SK-N-SH (cell line): ENCODE measurements around the gene ZNF219. TPM values are rescaled to one million over a fixed set of nuclear protein-coding genes. Genes with fewer than 3 reads are reported as not detected.

Source experiments
- CTCF ChIA-PET: fragments of 300-600, 350-600 bp; formaldehyde crosslinking; extraction: SDS; loops from one replicate; lab custom pipeline; 2021; lab: Yijun Ruan, JAX
- POLR2A ChIA-PET: fragments of 350-600 bp; sonication (Branson Sonifier 250); formaldehyde crosslinking; extraction: SDS; loops from one replicate; lab custom pipeline; 2020; ENCODE audit warnings: antibody characterized with exemption, inconsistent platforms; lab: Yijun Ruan, JAX
- DNase-seq: peaks from one replicate; pipeline ENCODE4 v3.0.0; 2012
- H2AFZ ChIP-seq: fragments of 200-600 bp; sonication (generic); 2 replicates; pipeline ENCODE4 v1.8.1; 2016; ENCODE audit warnings: antibody characterized with exemption, mild to moderate bottlenecking, low read depth
- H3F3A ChIP-seq: fragments of 200-600 bp; sonication (generic); replicated peaks from 2 replicates; pipeline ENCODE3; 2016; ENCODE audit warnings: antibody characterized with exemption, mild to moderate bottlenecking; ENCODE audit not compliant: insufficient read depth
- H3K27ac ChIP-seq, 2 experiments: fragments of 200-500 bp in 1 of 2; fragments of 200-600 bp in 1 of 2; sonication (Bioruptor generic) in 1 of 2; sonication (generic), shearing (Covaris generic) in 1 of 2; 2 replicates each; pipeline versions ENCODE4 v1.5.1 to v1.6.1; 2014 to 2016; ENCODE audit warnings: low read depth in 2 of 2, inconsistent platforms in 1 of 2, low read length in 1 of 2, mild to moderate bottlenecking in 1 of 2, mixed read lengths in 1 of 2
- H3K27me3 ChIP-seq: fragments of 200-600 bp; sonication (generic), shearing (Covaris generic); 2 replicates; pipeline ENCODE4 v1.6.1; 2016; ENCODE audit warnings: mixed run types; ENCODE audit not compliant: insufficient read depth
- H3K36me3 ChIP-seq, 2 experiments: fragments of 200-500 bp in 1 of 2; fragments of 200-600 bp in 1 of 2; sonication (Bioruptor generic) in 1 of 2; sonication (generic) in 1 of 2; replicated peaks in 1 of 2; 2 replicates each; pipeline versions ENCODE3 to v1.5.1; 2014 to 2016; ENCODE audit warnings: low read length in 1 of 2, mild to moderate bottlenecking in 1 of 2; ENCODE audit not compliant: insufficient read depth in 2 of 2, control insufficient read depth in 1 of 2
- H3K4me1 ChIP-seq, 2 experiments: fragments of 200-500 bp in 1 of 2; fragments of 200-600 bp in 1 of 2; sonication (Bioruptor generic) in 1 of 2; sonication (generic), shearing (Covaris generic) in 1 of 2; 2 replicates each; pipeline versions ENCODE4 v1.5.1 to v1.6.1; 2014 to 2016; ENCODE audit warnings: low read depth in 1 of 2, low read length in 1 of 2, mixed run types in 1 of 2; ENCODE audit not compliant: insufficient read depth in 2 of 2, control insufficient read depth in 1 of 2
- H3K4me2 ChIP-seq: fragments of 200-600 bp; sonication (generic), shearing (Covaris generic); 2 replicates; pipeline ENCODE4 v1.6.1; 2017; ENCODE audit warnings: mixed run types
- H3K4me3 ChIP-seq, 2 experiments: fragments of 200-500 bp in 1 of 2; fragments of 200-600 bp in 1 of 2; sonication (Bioruptor generic) in 1 of 2; sonication (generic), shearing (Covaris generic) in 1 of 2; 2 replicates each; pipeline versions ENCODE4 v1.5.1 to v1.8.1; 2014 to 2016; ENCODE audit warnings: low read depth in 2 of 2, inconsistent platforms in 1 of 2, low read length in 1 of 2, mild to moderate bottlenecking in 1 of 2, mixed read lengths in 1 of 2, moderate library complexity in 1 of 2
- H3K79me2 ChIP-seq: fragments of 200-600 bp; sonication (generic); 2 replicates; pipeline ENCODE4 v1.8.1; 2017; ENCODE audit warnings: mild to moderate bottlenecking; ENCODE audit not compliant: insufficient read depth
- H3K9ac ChIP-seq: fragments of 200-600 bp; sonication (generic); 2 replicates; pipeline ENCODE4 v1.6.1; 2017; ENCODE audit warnings: mixed run types
- H3K9me2 ChIP-seq: fragments of 200-600 bp; sonication (generic); 2 replicates; pipeline ENCODE4 v1.6.1; 2017; ENCODE audit warnings: mixed run types
- H3K9me3 ChIP-seq: fragments of 200-600 bp; sonication (generic); 2 replicates; pipeline ENCODE4 v1.6.1; 2017; ENCODE audit warnings: mixed run types, mild to moderate bottlenecking, moderate library complexity
- H4K20me1 ChIP-seq: fragments of 200-600 bp; sonication (generic); 2 replicates; pipeline ENCODE4 v1.6.1; 2017; ENCODE audit warnings: mild to moderate bottlenecking, mixed run types; ENCODE audit not compliant: insufficient read depth
- EP300 ChIP-seq, 2 experiments: IDR thresholded peaks; 2 replicates each; pipeline versions ENCODE4 v1.4.0 to v1.6.1; 2012; ENCODE audit warnings: borderline replicate concordance in 1 of 2, low read depth in 1 of 2, low read length in 1 of 2
- FOSL2 ChIP-seq: IDR thresholded peaks from 2 replicates; pipeline ENCODE4 v1.4.0; 2012; ENCODE audit warnings: low read depth, mild to moderate bottlenecking, moderate library complexity, borderline replicate concordance
- FOXJ3 ChIP-seq: sonication (generic); formaldehyde crosslinking; IDR thresholded peaks from 2 replicates; pipeline ENCODE4 v1.5.1; 2020; ENCODE audit warnings: mild to moderate bottlenecking, missing genetic modification reagents
- GABPA ChIP-seq: IDR thresholded peaks from 2 replicates; pipeline ENCODE4 v1.4.0; 2012; ENCODE audit warnings: low read depth, mild to moderate bottlenecking
- MXI1 ChIP-seq: IDR thresholded peaks from 2 replicates; pipeline ENCODE4 v1.6.1; 2012; ENCODE audit warnings: mild to moderate bottlenecking, low read depth, low read length, improper control_type of control experiment
- NRF1 ChIP-seq: IDR thresholded peaks from 2 replicates; pipeline ENCODE4 v1.6.1; 2012; ENCODE audit warnings: low read depth, mild to moderate bottlenecking, low read length
- POLR2AphosphoS5 ChIP-seq: IDR thresholded peaks from 2 replicates; pipeline ENCODE4 v1.6.1; 2012; ENCODE audit warnings: low read depth, low read length
- RAD21 ChIP-seq: IDR thresholded peaks from 2 replicates; pipeline ENCODE4 v1.6.1; 2012; ENCODE audit warnings: mild to moderate bottlenecking, low read length
- RCOR1 ChIP-seq: fragments of 150-350 bp; IDR thresholded peaks from 2 replicates; pipeline ENCODE4 v1.6.1; 2017; ENCODE audit warnings: antibody characterized with exemption, low read length
- RXRA ChIP-seq: IDR thresholded peaks from 2 replicates; pipeline ENCODE4 v1.4.0; 2012; ENCODE audit warnings: low read depth, mild to moderate bottlenecking, borderline replicate concordance
- TEAD4 ChIP-seq: IDR thresholded peaks from 2 replicates; pipeline ENCODE4 v1.4.0; 2012; ENCODE audit warnings: mild to moderate bottlenecking, borderline replicate concordance; ENCODE audit not compliant: insufficient read depth
- WGBS: methylation state at CpG from one replicate; pipeline ENCODE4 v1.1.6; 2017; ENCODE audit warnings: low lambda C conversion rate; 5-methylcytosine and 5-hydroxymethylcytosine counted together
- polyA plus RNA-seq, 3 experiments: library from polyadenylated mRNA; depleted of rRNA; stranded (reverse); fragments of >200 nt; gene quantifications; 2 replicates each; pipeline ENCODE4 v1.2.3, GENCODE V29; 2012
- TF ChIP-seq, protein P1 (sequence below): IDR thresholded peaks from 2 replicates; pipeline ENCODE4 v1.4.0; 2012; ENCODE audit warnings: low read depth

The ZNF219 gene
- polyA plus RNA-seq, 1 of the 3 experiments (the other 2 are of a cell fraction): 24.1 TPM

DNA sequence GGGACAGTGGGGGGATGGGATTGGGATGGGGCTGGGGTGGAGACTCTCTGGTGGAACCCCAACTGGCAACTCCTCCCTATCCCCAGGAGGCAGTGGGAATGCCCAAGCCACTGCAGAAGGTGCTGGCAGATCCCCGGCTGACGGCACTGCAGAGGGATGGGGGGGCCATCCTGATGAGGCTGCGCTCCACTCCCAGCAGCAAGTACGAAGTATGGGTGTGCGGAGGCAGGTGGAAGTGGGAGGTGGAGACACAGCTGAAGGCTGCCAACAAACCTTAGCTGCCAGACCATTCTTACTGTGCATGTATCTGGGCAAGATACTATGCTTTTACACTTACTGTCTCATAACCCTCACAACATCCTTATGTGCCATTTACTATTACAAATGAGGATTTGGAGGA, 20.2 kb downstream of the ZNF219 start:
- peaks cover 3% of the 10 kb centered on the region for H3F3A ChIP-seq
- no peak overlapping the region for H3K4me2 ChIP-seq
- H3K9ac ChIP-seq: no peak overlapping the region
- no peak for TF ChIP-seq EP300 (IDR thresholded peaks at IDR 0.05; ENCODE audit: borderline replicate concordance in 1 of 2, low read depth in 1 of 2, low read length in 1 of 2)
- no peaks in the 10 kb centered on the region for H3K9me3 ChIP-seq
- 100% methylated on average over 5 of the region's 5 CpGs for WGBS
- H3K79me2 ChIP-seq: peaks cover 22% of the 10 kb centered on the region
- H3K4me3 ChIP-seq: no peak overlapping the region
- no peak overlapping the region for H2AFZ ChIP-seq
- ChIA-PET POLR2A (no interaction called here), CTCF (interaction anchor here (2.1 to 3.5 kb wide), 3 partner anchors 14 to 63 kb away, joined by 11 to 14 read pairs (median 13); no protein-coding TSS in a partner anchor)
- H3K36me3 ChIP-seq: peaks cover 76 to 95% of the 10 kb centered on the region in 2 experiments
- no peaks in the 10 kb centered on the region for H3K27me3 ChIP-seq
- peaks cover 0 to 13% of the 10 kb centered on the region in 2 experiments; a peak in 1 of 4 replicates for H3K4me1 ChIP-seq
- H3K9me2 ChIP-seq: no peaks in the 10 kb centered on the region
- H4K20me1 ChIP-seq: 0 out of 2 replicates have a peak, but pooled peaks cover 8% of the 10 kb centered on the region
- no peak overlapping the region for H3K27ac ChIP-seq
- DNase-seq: no peak

DNA sequence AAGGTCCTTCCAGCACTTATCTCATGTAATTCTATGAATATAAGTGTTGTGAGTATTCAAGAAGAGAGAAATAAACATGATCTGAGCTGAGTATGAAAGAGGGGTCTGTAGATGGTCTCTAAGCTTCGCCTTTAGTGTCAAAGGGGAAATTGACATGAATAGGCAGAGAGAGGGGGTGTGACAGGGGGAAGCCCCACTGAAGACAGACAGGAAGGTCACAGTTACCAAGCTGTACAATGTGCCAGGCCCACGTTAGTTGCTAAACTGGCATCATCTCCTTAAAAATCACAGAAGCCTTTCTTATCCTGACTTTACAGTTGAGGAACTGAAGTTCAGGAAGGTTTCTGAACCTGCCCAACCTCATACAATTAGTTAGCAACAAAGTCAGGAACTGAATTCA, 20.8 kb downstream of the ZNF219 start:
- 0 out of 2 replicates have a peak, but pooled peaks cover 8% of the 10 kb centered on the region for H4K20me1 ChIP-seq
- no peaks in the 10 kb centered on the region for H3K9me3 ChIP-seq
- H3K9ac ChIP-seq: no peak overlapping the region
- ChIA-PET CTCF (interaction anchor here (2.1 to 3.5 kb wide), 3 partner anchors 15 to 63 kb away, joined by 11 to 14 read pairs (median 13); no protein-coding TSS in a partner anchor), POLR2A (no interaction called here)
- DNase-seq: no peak
- no peak for TF ChIP-seq RCOR1
- no peak for TF ChIP-seq RXRA
- no peak for TF ChIP-seq FOXJ3 (CRISPR knock-in tag)
- TF ChIP-seq FOSL2: no peak
- no peak for TF ChIP-seq NRF1
- peaks cover 28% of the 10 kb centered on the region for H3K79me2 ChIP-seq
- peaks cover 76 to 96% of the 10 kb centered on the region in 2 experiments for H3K36me3 ChIP-seq
- H3F3A ChIP-seq: peaks cover 3% of the 10 kb centered on the region
- no peaks in the 10 kb centered on the region for H3K9me2 ChIP-seq
- H2AFZ ChIP-seq: no peak overlapping the region
- H3K27ac ChIP-seq: no peak overlapping the region
- peaks cover 4 to 14% of the 10 kb centered on the region in 2 experiments; a peak in 3 of 4 replicates for H3K4me1 ChIP-seq
- no peak overlapping the region for H3K4me3 ChIP-seq
- WGBS: 93% methylated on average over 2 of the region's 2 CpGs
- H3K27me3 ChIP-seq: no peaks in the 10 kb centered on the region
- no peak overlapping the region for H3K4me2 ChIP-seq

DNA sequence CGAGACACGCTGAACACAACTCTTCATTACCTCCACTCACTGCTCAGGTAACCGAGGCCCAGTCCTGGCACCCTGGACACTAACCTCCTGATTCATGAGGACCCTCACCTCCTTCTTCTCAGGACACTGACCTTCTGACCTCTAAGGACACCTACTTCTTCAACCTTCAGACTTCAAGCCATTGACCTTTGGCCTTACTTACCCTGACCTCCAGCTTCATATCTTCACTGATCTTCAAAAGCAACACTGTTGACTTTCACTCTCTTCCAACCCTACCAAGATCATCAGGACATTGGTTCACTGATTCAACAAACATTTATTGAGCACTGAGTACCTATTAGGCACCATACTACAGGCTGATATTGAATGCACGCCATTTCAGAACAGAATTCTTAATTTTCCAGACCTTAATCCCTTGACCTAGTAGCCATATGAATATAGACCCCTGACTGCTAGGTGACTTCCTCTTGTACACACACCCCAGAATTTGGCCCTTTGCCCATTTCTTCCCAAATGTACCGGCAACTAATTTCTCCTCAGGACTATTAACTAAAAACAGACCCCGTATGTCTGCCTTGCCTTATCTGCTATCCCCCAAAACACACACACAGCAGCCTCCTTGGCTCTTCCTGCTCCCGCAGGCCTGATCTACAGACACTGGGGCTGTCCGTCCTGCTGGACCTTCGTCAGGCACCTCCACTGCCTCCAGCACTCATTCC, 22.6 kb downstream of the ZNF219 start:
- peaks cover 67 to 82% of the 10 kb centered on the region in 2 experiments for H3K36me3 ChIP-seq

More for the DNA sequence above, 22.6 kb downstream of the ZNF219 start:
- peak; percentile 52 for DNase-seq
- Histone ChIP-seq H4K20me1 (0 out of 2 replicates have a peak, but pooled peaks cover 8% of the 10 kb centered on the region), H3K4me1 (peaks cover 14 to 25% of the 10 kb centered on the region in 2 experiments), H3K4me3 (no peak overlapping the region), H3K9me3 (no peaks in the 10 kb centered on the region), H3F3A (peaks cover 17% of the 10 kb centered on the region), H3K9ac (no peak overlapping the region), H3K79me2 (peaks cover 42% of the 10 kb centered on the region)
- WGBS: 90% methylated on average over 9 of the region's 9 CpGs
- POLR2A ChIA-PET: no interaction called here
- TF ChIP-seq RAD21 (no peak), RCOR1 (no peak), GABPA (no peak), POLR2AphosphoS5 (no peak), MXI1 (no peak), TEAD4 (no peak), RXRA (no peak)
- TF ChIP-seq, protein P1, sequence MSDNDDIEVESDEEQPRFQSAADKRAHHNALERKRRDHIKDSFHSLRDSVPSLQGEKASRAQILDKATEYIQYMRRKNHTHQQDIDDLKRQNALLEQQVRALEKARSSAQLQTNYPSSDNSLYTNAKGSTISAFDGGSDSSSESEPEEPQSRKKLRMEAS: no peak
- TF ChIP-seq, all 33 proteins: peak for 0
- CTCF ChIA-PET: interaction anchor here (2.1 to 13.2 kb wide), 4 partner anchors 12 to 61 kb away, joined by 7 to 296 read pairs (median 42); partner anchors contain the start of gene ZNF219
- no peaks in the 10 kb centered on the region for H3K9me2 ChIP-seq
- H3K4me2 ChIP-seq: no peak overlapping the region
- peak overlapping the region in 1 of 2 experiments; percentile 34; a peak in 1 of 4 replicates for H3K27ac ChIP-seq
- no peaks in the 10 kb centered on the region for H3K27me3 ChIP-seq
- H2AFZ ChIP-seq: no peak overlapping the region
